ENCODE results near the gene TTLL11.

DNA sequence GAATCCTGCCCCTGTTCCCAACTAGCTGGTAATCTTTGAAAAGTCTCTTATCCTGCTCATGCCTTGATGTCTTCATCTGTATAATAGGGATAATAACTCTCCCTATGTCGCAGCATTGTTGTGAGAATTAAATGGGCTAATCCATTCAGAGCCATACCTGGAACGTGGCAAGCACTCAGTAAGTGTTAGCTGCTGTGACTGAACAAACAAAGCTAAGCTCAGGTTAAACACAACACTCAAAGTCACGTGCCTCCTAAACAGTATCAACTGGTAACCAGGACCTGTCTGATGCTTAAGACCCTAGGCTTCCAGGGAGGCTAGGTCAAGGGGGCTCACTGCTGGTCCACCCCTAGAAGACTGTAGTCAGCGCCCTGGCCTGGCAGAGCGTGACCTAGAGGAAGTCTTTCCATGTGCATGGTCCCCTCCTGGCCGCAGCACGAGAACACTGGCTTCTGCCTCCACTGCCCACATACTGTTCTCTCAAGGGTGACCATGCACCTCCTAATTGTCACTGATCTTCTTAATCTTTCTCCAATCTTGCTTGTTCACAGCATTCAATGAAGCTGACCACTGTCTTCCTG is 211.1 kb downstream of the TTLL11 start:
- TF ChIP-seq, protein P1, sequence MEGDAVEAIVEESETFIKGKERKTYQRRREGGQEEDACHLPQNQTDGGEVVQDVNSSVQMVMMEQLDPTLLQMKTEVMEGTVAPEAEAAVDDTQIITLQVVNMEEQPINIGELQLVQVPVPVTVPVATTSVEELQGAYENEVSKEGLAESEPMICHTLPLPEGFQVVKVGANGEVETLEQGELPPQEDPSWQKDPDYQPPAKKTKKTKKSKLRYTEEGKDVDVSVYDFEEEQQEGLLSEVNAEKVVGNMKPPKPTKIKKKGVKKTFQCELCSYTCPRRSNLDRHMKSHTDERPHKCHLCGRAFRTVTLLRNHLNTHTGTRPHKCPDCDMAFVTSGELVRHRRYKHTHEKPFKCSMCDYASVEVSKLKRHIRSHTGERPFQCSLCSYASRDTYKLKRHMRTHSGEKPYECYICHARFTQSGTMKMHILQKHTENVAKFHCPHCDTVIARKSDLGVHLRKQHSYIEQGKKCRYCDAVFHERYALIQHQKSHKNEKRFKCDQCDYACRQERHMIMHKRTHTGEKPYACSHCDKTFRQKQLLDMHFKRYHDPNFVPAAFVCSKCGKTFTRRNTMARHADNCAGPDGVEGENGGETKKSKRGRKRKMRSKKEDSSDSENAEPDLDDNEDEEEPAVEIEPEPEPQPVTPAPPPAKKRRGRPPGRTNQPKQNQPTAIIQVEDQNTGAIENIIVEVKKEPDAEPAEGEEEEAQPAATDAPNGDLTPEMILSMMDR (conservative IDR thresholded peaks at IDR 0.05; ENCODE audit: low read length), result no peak
- TF ChIP-seq EZH2phosphoT487 (IDR thresholded peaks at IDR 0.05; ENCODE audit: borderline replicate concordance), result no peak

All from Loucy (cell line).